BE2C (cell line): ENCODE measurements around the gene EWSR1.

Experiments used
- DNase-seq: peaks from one replicate; pipeline ENCODE4 v3.0.0-alpha.2; 2020
- H3K27me3 ChIP-seq: fragments of 250-450 bp; sonication (Bioruptor Pico); 2 replicates; pipeline ENCODE4 v1.5.1; 2020; ENCODE audit warnings: mild to moderate bottlenecking
- H3K36me3 ChIP-seq: fragments of 250-450 bp; sonication (Bioruptor Pico); 2 replicates; pipeline ENCODE4 v1.5.1; 2020; ENCODE audit warnings: mild to moderate bottlenecking
- H3K4me1 ChIP-seq: fragments of 250-450 bp; sonication (Bioruptor Pico); 2 replicates; pipeline ENCODE4 v1.5.1; 2020
- H3K4me3 ChIP-seq: 2 replicates; pipeline ENCODE4 v1.5.1; 2011; ENCODE audit warnings: low read depth, low read length
- H3K9me3 ChIP-seq: fragments of 250-450 bp; sonication (Bioruptor Pico); 2 replicates; pipeline ENCODE4 v1.5.1; 2020
- TF ChIP-seq, protein P1 (sequence below): IDR thresholded peaks from 2 replicates; pipeline ENCODE4 v1.5.1; 2012; ENCODE audit warnings: mild to moderate bottlenecking, low read depth, low read length

The EWSR1 gene

DNA sequence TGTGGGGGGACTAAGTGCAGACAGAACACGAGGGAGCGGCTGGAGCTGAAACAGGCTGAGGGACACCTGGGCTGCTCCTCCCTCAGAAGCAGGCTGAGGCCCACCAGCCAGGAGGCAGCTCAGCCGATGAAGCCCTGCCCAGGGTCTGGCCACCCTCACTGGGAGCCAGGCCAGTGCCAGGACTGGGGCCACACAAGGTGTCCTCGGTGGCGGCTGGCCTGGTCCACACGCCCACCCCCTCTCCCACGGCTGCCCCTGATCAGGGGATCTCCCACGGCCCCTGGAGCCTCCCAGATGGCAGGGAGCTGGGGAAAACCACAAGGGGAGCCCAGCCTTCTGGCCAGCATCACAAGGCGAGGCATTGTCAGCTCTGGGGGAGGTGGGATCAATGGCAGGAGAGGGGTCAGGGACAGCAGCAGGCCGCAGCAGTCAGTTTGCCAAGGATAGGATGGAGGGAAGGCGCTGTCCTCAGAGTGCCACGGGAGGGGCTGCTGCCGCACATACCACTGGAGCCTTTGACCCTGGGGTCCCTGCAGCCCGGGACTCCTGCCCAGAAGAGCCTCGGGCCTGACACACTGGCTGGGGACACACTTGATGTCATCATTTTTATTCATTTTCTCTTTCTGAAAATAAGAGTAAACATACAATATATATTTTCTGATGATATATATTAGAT is 59.2 kb downstream of the EWSR1 start:
- no peaks in the 10 kb centered on the region for H3K27me3 ChIP-seq
- peaks cover 27% of the 10 kb centered on the region for H3K36me3 ChIP-seq
- DNase-seq, result no peak
- TF ChIP-seq, protein P1, sequence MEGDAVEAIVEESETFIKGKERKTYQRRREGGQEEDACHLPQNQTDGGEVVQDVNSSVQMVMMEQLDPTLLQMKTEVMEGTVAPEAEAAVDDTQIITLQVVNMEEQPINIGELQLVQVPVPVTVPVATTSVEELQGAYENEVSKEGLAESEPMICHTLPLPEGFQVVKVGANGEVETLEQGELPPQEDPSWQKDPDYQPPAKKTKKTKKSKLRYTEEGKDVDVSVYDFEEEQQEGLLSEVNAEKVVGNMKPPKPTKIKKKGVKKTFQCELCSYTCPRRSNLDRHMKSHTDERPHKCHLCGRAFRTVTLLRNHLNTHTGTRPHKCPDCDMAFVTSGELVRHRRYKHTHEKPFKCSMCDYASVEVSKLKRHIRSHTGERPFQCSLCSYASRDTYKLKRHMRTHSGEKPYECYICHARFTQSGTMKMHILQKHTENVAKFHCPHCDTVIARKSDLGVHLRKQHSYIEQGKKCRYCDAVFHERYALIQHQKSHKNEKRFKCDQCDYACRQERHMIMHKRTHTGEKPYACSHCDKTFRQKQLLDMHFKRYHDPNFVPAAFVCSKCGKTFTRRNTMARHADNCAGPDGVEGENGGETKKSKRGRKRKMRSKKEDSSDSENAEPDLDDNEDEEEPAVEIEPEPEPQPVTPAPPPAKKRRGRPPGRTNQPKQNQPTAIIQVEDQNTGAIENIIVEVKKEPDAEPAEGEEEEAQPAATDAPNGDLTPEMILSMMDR, result no peak
- no peaks in the 10 kb centered on the region for H3K9me3 ChIP-seq
- H3K4me3 ChIP-seq, result no peak overlapping the region
- peaks cover 3% of the 10 kb centered on the region for H3K4me1 ChIP-seq

DNA sequence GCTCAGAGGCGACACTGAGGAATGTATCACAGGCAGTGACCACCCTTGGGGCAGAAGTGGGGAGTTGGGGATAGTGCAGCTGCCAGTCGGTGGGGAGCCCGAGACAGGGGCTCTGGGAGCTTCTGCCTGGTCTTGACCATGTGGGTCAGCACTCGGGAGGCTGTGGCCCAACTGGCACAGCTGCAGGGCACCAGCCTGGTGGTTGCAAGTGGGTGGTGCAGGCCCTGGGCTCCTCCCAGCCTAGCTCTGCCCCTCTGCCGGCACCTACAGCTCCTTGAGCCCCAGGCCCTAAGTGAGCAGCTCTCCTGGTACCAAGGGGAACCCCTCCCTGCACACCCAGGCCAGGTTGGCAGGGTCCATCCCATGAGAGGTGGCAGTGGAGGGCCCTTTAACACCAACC is 60.0 kb downstream of the EWSR1 start:
- no peak overlapping the region for H3K4me3 ChIP-seq
- TF ChIP-seq, protein P1, result no peak
- DNase-seq, result no peak
- peaks cover 3% of the 10 kb centered on the region for H3K4me1 ChIP-seq
- no peaks in the 10 kb centered on the region for H3K27me3 ChIP-seq
- H3K9me3 ChIP-seq, result no peaks in the 10 kb centered on the region
- H3K36me3 ChIP-seq, result peaks cover 32% of the 10 kb centered on the region

DNA sequence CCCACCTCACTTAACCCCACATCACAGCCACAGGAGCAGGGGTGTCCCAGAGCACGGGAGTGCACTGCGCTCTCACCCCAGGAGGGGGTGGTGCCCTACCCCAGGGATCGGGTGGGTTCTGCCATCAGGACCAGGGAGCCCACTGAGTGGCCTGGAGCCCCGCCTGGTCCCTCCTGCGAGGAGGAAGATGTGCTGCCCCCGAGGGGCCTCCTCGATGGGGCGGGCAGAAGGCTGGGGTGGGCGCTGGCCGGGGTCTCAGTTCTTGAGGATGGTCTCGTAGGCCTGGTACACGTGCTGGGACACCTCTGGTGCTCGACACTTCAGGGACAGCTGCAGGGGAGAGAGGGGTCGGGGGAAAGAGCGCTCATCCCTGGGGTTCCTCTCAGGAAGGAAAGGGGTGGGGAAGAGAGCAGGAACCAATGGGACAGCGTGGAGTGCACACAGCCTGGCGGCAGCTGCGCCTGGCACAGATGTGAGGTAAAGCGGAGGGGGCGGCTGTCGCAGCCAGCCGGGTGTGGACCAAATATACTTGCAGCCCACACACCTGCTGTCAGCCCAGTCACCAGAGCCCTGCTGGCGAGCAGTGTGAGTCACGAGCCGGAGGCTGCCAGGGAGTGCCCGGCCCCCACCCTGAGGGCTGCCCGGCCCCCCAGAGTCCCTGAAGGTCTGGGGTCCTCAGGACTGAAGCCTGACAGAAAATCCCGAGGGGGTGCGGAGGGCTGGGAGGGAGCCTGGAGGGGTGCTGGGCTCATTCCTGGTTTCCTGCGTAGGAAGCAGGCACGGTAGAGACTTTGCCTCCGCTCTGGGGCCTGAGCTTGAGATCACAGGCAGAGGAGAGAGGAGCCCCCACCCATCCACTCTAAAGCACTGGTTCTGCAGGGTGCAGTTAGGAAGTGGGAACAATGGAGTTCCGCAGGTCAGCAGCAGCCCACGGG is 60.8 kb downstream of the EWSR1 start:
- no peaks in the 10 kb centered on the region for H3K9me3 ChIP-seq
- peaks cover 35% of the 10 kb centered on the region for H3K36me3 ChIP-seq
- H3K4me1 ChIP-seq, result peaks cover 3% of the 10 kb centered on the region
- TF ChIP-seq, protein P1, result no peak
- no peak overlapping the region for H3K4me3 ChIP-seq
- DNase-seq, result no peak
- no peaks in the 10 kb centered on the region for H3K27me3 ChIP-seq

DNA sequence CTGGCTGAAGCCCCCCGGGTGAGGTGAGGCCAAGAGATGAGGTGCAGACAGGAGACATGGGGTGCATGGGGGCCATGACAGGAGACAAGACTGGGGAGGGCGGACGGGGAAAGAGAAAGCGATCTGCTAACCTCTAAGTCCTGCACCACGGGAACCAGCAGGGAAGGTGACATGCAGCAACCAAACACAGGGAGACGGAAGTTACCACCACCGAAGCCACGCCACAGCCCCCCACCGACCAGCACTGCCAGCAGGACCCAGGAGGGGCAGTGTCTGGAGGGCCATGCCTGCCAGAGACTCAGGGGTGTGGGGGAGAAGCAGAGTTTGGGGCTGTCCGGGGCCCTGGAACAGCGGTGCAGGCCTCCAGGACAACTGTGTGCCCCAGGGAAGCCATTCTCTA is 61.5 kb downstream of the EWSR1 start:
- DNase-seq, result no peak
- H3K9me3 ChIP-seq, result no peaks in the 10 kb centered on the region
- TF ChIP-seq, protein P1, result no peak
- H3K27me3 ChIP-seq, result no peaks in the 10 kb centered on the region
- no peak overlapping the region for H3K4me3 ChIP-seq
- H3K4me1 ChIP-seq, result peaks cover 3% of the 10 kb centered on the region
- peaks cover 37% of the 10 kb centered on the region for H3K36me3 ChIP-seq

DNA sequence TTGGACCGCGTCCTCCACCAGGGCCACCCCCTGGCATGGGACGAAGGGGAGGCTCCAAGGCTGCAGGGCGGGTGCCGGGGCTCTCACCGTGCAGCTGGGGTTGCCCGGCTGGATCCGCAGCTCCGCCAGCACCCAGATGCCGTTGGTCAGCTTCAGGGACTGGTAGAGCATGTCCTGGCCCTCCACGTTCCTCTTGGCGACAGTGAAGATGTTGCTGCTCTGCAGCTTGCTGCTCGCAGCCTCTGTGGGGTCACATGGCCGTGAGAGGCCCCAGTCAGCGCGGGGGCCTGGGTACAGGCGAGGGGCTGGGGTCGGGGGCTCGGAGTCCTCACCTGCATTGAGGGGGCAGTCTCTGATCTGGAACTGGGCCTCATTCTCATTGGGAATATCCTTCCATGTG is 62.2 kb downstream of the EWSR1 start:
- TF ChIP-seq, protein P1, result no peak
- Histone ChIP-seq H3K4me1 (peaks cover 3% of the 10 kb centered on the region), H3K27me3 (no peaks in the 10 kb centered on the region), H3K4me3 (no peak overlapping the region), H3K36me3 (peaks cover 37% of the 10 kb centered on the region), H3K9me3 (no peaks in the 10 kb centered on the region)
- no peak for DNase-seq

DNA sequence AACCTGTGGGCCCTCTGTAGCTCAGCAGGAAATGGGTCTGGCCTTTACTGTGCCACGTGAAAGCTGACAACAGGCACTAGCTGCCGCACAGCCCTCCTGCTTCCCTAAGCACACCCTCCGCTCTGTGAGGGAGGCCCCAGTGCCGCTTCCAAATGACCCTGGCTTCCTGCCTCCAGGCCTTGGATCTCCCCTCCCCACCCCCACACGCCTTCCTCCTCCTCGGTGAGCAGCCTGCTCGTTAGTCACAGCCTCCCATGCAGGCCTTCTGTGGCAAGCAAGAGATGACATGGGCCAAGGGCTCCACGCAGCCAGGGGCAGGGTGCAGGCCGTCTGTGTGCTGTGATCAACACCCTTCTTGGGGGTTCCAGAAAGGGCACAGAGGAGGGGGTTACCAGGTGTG is 62.7 kb downstream of the EWSR1 start:
- Histone ChIP-seq H3K9me3 (no peaks in the 10 kb centered on the region), H3K27me3 (no peaks in the 10 kb centered on the region), H3K36me3 (peaks cover 40% of the 10 kb centered on the region), H3K4me1 (peaks cover 3% of the 10 kb centered on the region), H3K4me3 (no peak overlapping the region)
- peak; percentile 61 for DNase-seq
- TF ChIP-seq, protein P1, result no peak
